ENCODE results near the gene ADGRG7. TPM values are rescaled to one million over a fixed set of nuclear protein-coding genes. Genes with fewer than 3 reads are reported as not detected.
A peak's percentile ranks its signal among the peaks of the same experiment; 100 is the strongest.

The ADGRG7 gene
- total and polyA plus RNA-seq, 4 donors = 2.1 to 65.5 (median 13.7) TPM

DNA sequence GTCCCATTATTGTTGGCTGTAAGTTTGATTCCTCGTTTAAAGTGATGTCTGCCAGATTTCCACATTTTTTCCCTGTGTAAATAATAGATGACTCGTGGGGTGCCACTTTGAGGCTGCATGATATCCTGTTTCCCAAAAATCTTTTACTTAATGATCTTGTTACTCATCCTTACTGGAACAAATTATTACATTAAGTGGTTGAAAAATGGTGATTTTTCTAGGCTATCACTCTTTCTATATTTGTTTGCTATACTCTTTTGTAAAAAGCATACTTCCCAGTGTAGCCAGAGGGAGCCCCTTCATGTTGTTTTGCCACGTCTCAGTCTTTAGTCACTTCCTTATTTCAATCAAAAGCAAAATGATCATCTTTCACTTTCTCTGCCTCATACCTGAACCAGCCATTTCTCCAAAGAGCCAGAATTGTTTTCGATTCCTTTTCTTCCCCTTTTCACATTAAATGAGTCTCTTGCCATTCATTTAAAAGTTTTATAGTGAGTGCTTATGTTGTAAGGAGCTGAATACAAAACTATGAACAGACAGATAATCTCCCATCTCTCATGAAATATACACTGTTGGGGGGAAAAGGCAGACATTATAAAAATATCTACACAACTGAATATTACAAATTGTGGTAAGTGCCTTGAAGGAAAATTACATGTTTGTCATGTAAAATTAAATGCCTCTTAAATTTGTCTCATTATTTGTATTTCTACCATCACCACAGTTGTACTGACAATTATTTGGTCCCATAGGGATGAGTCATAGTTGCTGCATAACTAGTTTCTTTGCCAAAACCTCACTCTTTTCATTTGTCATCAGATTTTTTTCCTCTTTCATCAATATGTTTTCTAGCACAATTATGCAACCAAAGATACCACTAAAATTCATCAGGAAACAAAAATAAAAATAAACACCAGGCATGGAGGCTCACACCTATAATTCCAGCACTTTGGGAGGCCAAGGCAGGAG lies 41.5 kb downstream of the ADGRG7 start:
- 50% methylated on average over 4 of the region's 4 CpGs for WGBS
- H3K4me1 ChIP-seq (ENCODE audit: control insufficient read depth in 4 of 4, insufficient read depth in 4 of 4, low read length in 3 of 4) = peaks cover 0 to 7% (median 0%) of the 10 kb centered on the region in 4 donors
- H3K27ac ChIP-seq (ENCODE audit: low read depth in 1 of 2, low read length in 2 of 2) = peak overlapping the region; percentile 24 to 54
- H3K27me3 ChIP-seq (ENCODE audit: control insufficient read depth in 4 of 4, insufficient read depth in 4 of 4, low read length in 3 of 4) = no peaks in the 10 kb centered on the region
- no peak overlapping the region for H3K9ac ChIP-seq (ENCODE audit: low read depth in 1 of 2, low read length in 2 of 2)
- no peaks in the 10 kb centered on the region for H3K9me3 ChIP-seq (ENCODE audit: control insufficient read depth in 4 of 4, low read length in 3 of 4)
- no peak for TF ChIP-seq EGR1 (IDR thresholded peaks at IDR 0.05; ENCODE audit: low read depth in 2 of 2)
- peak; percentile 6 for TF ChIP-seq YY1 (IDR thresholded peaks at IDR 0.05)
- TF ChIP-seq, protein P1, sequence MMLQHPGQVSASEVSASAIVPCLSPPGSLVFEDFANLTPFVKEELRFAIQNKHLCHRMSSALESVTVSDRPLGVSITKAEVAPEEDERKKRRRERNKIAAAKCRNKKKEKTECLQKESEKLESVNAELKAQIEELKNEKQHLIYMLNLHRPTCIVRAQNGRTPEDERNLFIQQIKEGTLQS (IDR thresholded peaks at IDR 0.05) = peak; percentile 68
- TF ChIP-seq, protein P2, sequence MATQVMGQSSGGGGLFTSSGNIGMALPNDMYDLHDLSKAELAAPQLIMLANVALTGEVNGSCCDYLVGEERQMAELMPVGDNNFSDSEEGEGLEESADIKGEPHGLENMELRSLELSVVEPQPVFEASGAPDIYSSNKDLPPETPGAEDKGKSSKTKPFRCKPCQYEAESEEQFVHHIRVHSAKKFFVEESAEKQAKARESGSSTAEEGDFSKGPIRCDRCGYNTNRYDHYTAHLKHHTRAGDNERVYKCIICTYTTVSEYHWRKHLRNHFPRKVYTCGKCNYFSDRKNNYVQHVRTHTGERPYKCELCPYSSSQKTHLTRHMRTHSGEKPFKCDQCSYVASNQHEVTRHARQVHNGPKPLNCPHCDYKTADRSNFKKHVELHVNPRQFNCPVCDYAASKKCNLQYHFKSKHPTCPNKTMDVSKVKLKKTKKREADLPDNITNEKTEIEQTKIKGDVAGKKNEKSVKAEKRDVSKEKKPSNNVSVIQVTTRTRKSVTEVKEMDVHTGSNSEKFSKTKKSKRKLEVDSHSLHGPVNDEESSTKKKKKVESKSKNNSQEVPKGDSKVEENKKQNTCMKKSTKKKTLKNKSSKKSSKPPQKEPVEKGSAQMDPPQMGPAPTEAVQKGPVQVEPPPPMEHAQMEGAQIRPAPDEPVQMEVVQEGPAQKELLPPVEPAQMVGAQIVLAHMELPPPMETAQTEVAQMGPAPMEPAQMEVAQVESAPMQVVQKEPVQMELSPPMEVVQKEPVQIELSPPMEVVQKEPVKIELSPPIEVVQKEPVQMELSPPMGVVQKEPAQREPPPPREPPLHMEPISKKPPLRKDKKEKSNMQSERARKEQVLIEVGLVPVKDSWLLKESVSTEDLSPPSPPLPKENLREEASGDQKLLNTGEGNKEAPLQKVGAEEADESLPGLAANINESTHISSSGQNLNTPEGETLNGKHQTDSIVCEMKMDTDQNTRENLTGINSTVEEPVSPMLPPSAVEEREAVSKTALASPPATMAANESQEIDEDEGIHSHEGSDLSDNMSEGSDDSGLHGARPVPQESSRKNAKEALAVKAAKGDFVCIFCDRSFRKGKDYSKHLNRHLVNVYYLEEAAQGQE (IDR thresholded peaks at IDR 0.05) = no peak
- no peak for TF ChIP-seq NR2F2 (IDR thresholded peaks at IDR 0.05)
- peak in 1 of 2 donors; percentile 8 for TF ChIP-seq HNF4A (conservative IDR thresholded peaks at IDR 0.05)
- TF ChIP-seq JUND (IDR thresholded peaks at IDR 0.05) = peak; percentile 88 to 95
- peaks cover 0 to 19% (median 7%) of the 10 kb centered on the region in 4 donors for H3K36me3 ChIP-seq (ENCODE audit: control insufficient read depth in 4 of 4, insufficient read depth in 3 of 4, low read depth in 1 of 4, low read length in 3 of 4)
- H3K4me3 ChIP-seq (ENCODE audit: low read depth in 1 of 3, low read length in 3 of 3) = no peak overlapping the region
- no peak for DNase-seq (ENCODE audit: low spot score)

DNA sequence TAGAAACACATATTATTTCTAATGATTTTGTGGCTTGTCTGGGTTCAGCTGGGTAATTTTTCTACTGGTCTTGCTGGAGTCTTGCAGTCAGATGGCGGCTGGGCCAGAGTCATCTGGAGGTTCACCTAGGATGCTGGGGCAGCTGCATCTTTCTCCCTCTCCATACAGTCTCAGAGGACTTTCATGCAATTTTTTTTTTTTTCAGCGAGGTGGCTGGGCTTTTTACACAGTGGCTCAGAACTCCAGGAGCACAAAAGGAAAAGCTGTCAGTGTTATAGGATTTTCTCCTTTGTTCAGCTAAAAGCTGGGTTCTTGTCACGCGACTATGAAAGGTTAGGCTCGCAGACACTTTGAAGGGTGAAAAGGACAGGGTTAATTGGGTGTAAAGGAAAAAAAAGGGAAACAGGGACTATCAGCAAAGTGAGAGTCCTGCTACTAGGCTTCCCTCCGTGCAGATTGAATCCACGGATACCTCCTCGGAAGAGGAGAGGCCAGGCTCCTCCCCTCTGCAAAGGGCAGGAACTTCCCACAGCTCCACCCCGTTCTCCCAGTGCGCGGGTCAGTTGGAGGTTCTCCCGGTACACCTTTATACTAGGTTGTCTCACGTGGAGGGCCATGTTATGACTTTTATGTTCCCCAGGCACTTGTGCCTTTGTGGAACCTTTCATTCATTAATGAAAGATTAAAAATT lies 44.3 kb downstream of the ADGRG7 start:
- WGBS = 90% methylated on average over 13 of the region's 13 CpGs
- DNase-seq (ENCODE audit: low spot score) = no peak
- TF ChIP-seq EGR1 (IDR thresholded peaks at IDR 0.05; ENCODE audit: low read depth in 2 of 2) = no peak
- Histone ChIP-seq H3K4me3 (ENCODE audit: low read depth in 1 of 3, low read length in 3 of 3) (no peak overlapping the region), H3K27me3 (ENCODE audit: control insufficient read depth in 4 of 4, insufficient read depth in 4 of 4, low read length in 3 of 4) (no peaks in the 10 kb centered on the region), H3K9me3 (ENCODE audit: control insufficient read depth in 4 of 4, low read length in 3 of 4) (no peaks in the 10 kb centered on the region), H3K9ac (ENCODE audit: low read depth in 1 of 2, low read length in 2 of 2) (no peak overlapping the region), H3K36me3 (ENCODE audit: control insufficient read depth in 4 of 4, insufficient read depth in 3 of 4, low read depth in 1 of 4, low read length in 3 of 4) (peaks cover 0 to 20% (median 3%) of the 10 kb centered on the region in 4 donors), H3K27ac (ENCODE audit: low read depth in 1 of 2, low read length in 2 of 2) (no peak overlapping the region), H3K4me1 (ENCODE audit: control insufficient read depth in 4 of 4, insufficient read depth in 4 of 4, low read length in 3 of 4) (peaks cover 0 to 7% (median 0%) of the 10 kb centered on the region in 4 donors)

DNA sequence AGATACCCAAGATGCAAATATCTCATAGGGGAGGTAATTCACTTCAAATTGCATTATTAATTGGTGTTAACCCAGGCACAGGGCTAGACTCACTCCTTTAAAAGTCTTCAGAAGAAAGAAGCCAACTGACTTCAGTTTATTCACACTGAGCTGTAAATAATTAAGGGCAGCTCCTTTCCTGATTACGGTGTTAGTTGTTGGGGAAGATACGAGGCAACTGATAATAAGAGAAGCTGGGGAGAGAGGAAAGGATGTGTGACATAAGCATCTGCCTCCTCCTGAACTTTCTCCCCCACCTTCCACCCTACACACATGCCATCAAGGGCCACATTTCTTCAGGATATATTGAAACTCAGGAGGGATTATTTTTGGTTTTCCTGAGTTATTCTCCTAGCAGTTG lies 47.5 kb downstream of the ADGRG7 start:
- no peak for DNase-seq (ENCODE audit: low spot score)
- Histone ChIP-seq H3K4me1 (ENCODE audit: control insufficient read depth in 4 of 4, insufficient read depth in 4 of 4, low read length in 3 of 4) (no peaks in the 10 kb centered on the region), H3K9ac (ENCODE audit: low read depth in 1 of 2, low read length in 2 of 2) (no peak overlapping the region), H3K36me3 (ENCODE audit: control insufficient read depth in 4 of 4, insufficient read depth in 3 of 4, low read depth in 1 of 4, low read length in 3 of 4) (peaks cover 0 to 16% (median 9%) of the 10 kb centered on the region in 4 donors), H3K9me3 (ENCODE audit: control insufficient read depth in 4 of 4, low read length in 3 of 4) (no peaks in the 10 kb centered on the region), H3K27me3 (ENCODE audit: control insufficient read depth in 4 of 4, insufficient read depth in 4 of 4, low read length in 3 of 4) (no peaks in the 10 kb centered on the region), H3K4me3 (ENCODE audit: low read depth in 1 of 3, low read length in 3 of 3) (no peak overlapping the region), H3K27ac (ENCODE audit: low read depth in 1 of 2, low read length in 2 of 2) (no peak overlapping the region)
- no peak for TF ChIP-seq FOXA1 (IDR thresholded peaks at IDR 0.05)
- TF ChIP-seq YY1 (IDR thresholded peaks at IDR 0.05) = no peak
- TF ChIP-seq, protein P2 (IDR thresholded peaks at IDR 0.05) = no peak
- no peak for TF ChIP-seq JUND (IDR thresholded peaks at IDR 0.05)
- TF ChIP-seq, protein P3, sequence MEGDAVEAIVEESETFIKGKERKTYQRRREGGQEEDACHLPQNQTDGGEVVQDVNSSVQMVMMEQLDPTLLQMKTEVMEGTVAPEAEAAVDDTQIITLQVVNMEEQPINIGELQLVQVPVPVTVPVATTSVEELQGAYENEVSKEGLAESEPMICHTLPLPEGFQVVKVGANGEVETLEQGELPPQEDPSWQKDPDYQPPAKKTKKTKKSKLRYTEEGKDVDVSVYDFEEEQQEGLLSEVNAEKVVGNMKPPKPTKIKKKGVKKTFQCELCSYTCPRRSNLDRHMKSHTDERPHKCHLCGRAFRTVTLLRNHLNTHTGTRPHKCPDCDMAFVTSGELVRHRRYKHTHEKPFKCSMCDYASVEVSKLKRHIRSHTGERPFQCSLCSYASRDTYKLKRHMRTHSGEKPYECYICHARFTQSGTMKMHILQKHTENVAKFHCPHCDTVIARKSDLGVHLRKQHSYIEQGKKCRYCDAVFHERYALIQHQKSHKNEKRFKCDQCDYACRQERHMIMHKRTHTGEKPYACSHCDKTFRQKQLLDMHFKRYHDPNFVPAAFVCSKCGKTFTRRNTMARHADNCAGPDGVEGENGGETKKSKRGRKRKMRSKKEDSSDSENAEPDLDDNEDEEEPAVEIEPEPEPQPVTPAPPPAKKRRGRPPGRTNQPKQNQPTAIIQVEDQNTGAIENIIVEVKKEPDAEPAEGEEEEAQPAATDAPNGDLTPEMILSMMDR (IDR thresholded peaks at IDR 0.05; ENCODE audit: low read depth, low read length, missing input control) = no peak
- TF ChIP-seq, protein P1 (IDR thresholded peaks at IDR 0.05) = no peak
- TF ChIP-seq RAD21 (IDR thresholded peaks at IDR 0.05) = no peak
- TF ChIP-seq RXRA (IDR thresholded peaks at IDR 0.05) = no peak
- no peak for TF ChIP-seq HNF4A (conservative IDR thresholded peaks at IDR 0.05)
- no peak for TF ChIP-seq TAF1 (conservative IDR thresholded peaks at IDR 0.05)
- 74% methylated on average over 2 of the region's 2 CpGs for WGBS

All from liver (tissue), 9 donors.